AG09319 (cell line): Measurements from ENCODE around the gene NUP42.

ENCODE experiments used
- DNase-seq: peaks from one replicate; pipeline ENCODE4 v3.0.0-alpha.2; 2010; ENCODE audit warnings: low read depth; ENCODE audit errors: extremely low read depth
- CTCF ChIP-seq: IDR thresholded peaks from 2 replicates; pipeline ENCODE4 v1.5.1; 2011; ENCODE audit warnings: low read depth, mild to moderate bottlenecking, inconsistent platforms, low read length, moderate library complexity

Gene NUP42

GRCh38 chr7:23164846-23165245 is 17.0 kb upstream of the NUP42 start:
- no peak for DNase-seq
- no peak for TF ChIP-seq CTCF

- DNase-seq: no peak
Measured at GRCh38 chr7:23165316-23165715, 16.5 kb upstream of the NUP42 start.

GRCh38 chr7:23167691-23168090 is 14.2 kb upstream of the NUP42 start:
- no peak for TF ChIP-seq CTCF
- DNase-seq: no peak

More at GRCh38 chr7:23165316-23165715, 16.5 kb upstream of the NUP42 start:
- no peak for TF ChIP-seq CTCF

- no peak for TF ChIP-seq CTCF
- DNase-seq: no peak
Measured at GRCh38 chr7:23168111-23168885, 13.6 kb upstream of the NUP42 start.

- no peak for TF ChIP-seq CTCF
- DNase-seq: no peak
Measured at GRCh38 chr7:23175938-23176337, 5.9 kb upstream of the NUP42 start.

- DNase-seq: no peak
- TF ChIP-seq CTCF: no peak
Measured at GRCh38 chr7:23183279-23184012, 1.6 kb downstream of the NUP42 start.

GRCh38 chr7:23184291-23184690 is 2.4 kb downstream of the NUP42 start:
- no peak for TF ChIP-seq CTCF
- DNase-seq: no peak
